IMR-90 (cell line): ENCODE results near the gene MRM1. TPM values are rescaled to one million over a fixed set of nuclear protein-coding genes. Genes with fewer than 3 reads are reported as not detected.

ENCODE experiments used
- ATAC-seq: fragments of 200-7000 bp; cut with Tn5 transposase; 2 replicates; pipeline ENCODE4 v1.9.1; 2020; ENCODE audit warnings: low read depth, mild to moderate bottlenecking, moderate library complexity
- BruUV-seq: library from RNA; stranded (reverse); fragments of 400-500 nt; replicated peaks from 2 replicates; lab custom pipeline; 2021; lab: Mats Ljungman, UMichigan
- CTCF ChIA-PET: fragments of 300-600 bp; formaldehyde crosslinking; extraction: SDS; loops from one replicate; lab custom pipeline; 2021; ENCODE audit warnings: antibody characterized with exemption; lab: Yijun Ruan, JAX
- POLR2A ChIA-PET: fragments of 300-600 bp; sonication (Branson Sonifier 250); formaldehyde crosslinking; loops from one replicate; lab custom pipeline; 2022; ENCODE audit warnings: antibody characterized with exemption; ENCODE audit not compliant: unreplicated experiment; lab: Charles Lee
- DNase-seq: peaks from one replicate; pipeline ENCODE4 v3.0.0; 2013
- H2AFZ ChIP-seq: replicated peaks from 2 replicates; pipeline ENCODE3; 2013; ENCODE audit warnings: low read length, mild to moderate bottlenecking; ENCODE audit not compliant: poor library complexity
- H2AK5ac ChIP-seq: 2 replicates; pipeline ENCODE4 v1.6.1; 2013; ENCODE audit warnings: low read depth, low read length, inconsistent platforms
- H2AK9ac ChIP-seq: replicated peaks from 2 replicates; pipeline ENCODE3; 2013; ENCODE audit warnings: mild to moderate bottlenecking, low read depth, low read length, moderate library complexity; ENCODE audit not compliant: poor library complexity
- H2BK120ac ChIP-seq: 2 replicates; pipeline ENCODE4 v1.6.1; 2013; ENCODE audit warnings: low read depth, low read length, inconsistent platforms
- H2BK15ac ChIP-seq: 3 replicates; pipeline ENCODE4 v1.6.1; 2013; ENCODE audit warnings: low read depth, low read length, inconsistent platforms
- H2BK20ac ChIP-seq: 2 replicates; pipeline ENCODE4 v1.6.1; 2013; ENCODE audit warnings: low read depth, mild to moderate bottlenecking, inconsistent platforms, low read length, moderate library complexity
- H2BK5ac ChIP-seq: 2 replicates; pipeline ENCODE4 v1.6.1; 2013; ENCODE audit warnings: mild to moderate bottlenecking, low read depth, low read length, inconsistent platforms; ENCODE audit not compliant: poor library complexity, severe bottlenecking
- H3K14ac ChIP-seq: replicated peaks from 2 replicates; pipeline ENCODE4 v1.6.1; 2013; ENCODE audit warnings: low read depth, low read length, inconsistent platforms
- H3K18ac ChIP-seq: 2 replicates; pipeline ENCODE4 v1.6.1; 2013; ENCODE audit warnings: low read depth, low read length, control low read depth
- H3K23ac ChIP-seq: 2 replicates; pipeline ENCODE4 v1.6.1; 2013; ENCODE audit warnings: low read depth, low read length, inconsistent platforms
- H3K27ac ChIP-seq: 2 replicates; pipeline ENCODE4 v1.5.1; 2013; ENCODE audit warnings: mild to moderate bottlenecking, control low read depth, low read length; ENCODE audit not compliant: insufficient read depth
- H3K27me3 ChIP-seq: 2 replicates; pipeline ENCODE4 v1.6.1; 2013; ENCODE audit warnings: low read length; ENCODE audit not compliant: control insufficient read depth, insufficient read depth
- H3K36me3 ChIP-seq: 2 replicates; pipeline ENCODE4 v1.6.1; 2013; ENCODE audit warnings: low read length, mixed read lengths; ENCODE audit not compliant: control insufficient read depth, insufficient read depth
- H3K4ac ChIP-seq: 2 replicates; pipeline ENCODE4 v1.6.1; 2013; ENCODE audit warnings: low read depth, low read length, inconsistent platforms
- H3K4me1 ChIP-seq: 2 replicates; pipeline ENCODE4 v1.6.1; 2013; ENCODE audit warnings: low read length, mixed read lengths; ENCODE audit not compliant: control insufficient read depth, insufficient read depth
- H3K4me2 ChIP-seq: 2 replicates; pipeline ENCODE4 v1.6.1; 2013; ENCODE audit warnings: low read depth, mild to moderate bottlenecking, control low read depth, low read length, moderate library complexity
- H3K4me3 ChIP-seq: 2 replicates; pipeline ENCODE4 v1.5.1; 2013; ENCODE audit warnings: low read depth, mild to moderate bottlenecking, control low read depth, low read length, moderate library complexity; ENCODE audit not compliant: insufficient read depth
- H3K56ac ChIP-seq: 2 replicates; pipeline ENCODE4 v1.6.1; 2013; ENCODE audit warnings: low read length, inconsistent platforms; ENCODE audit not compliant: insufficient read depth; ENCODE audit errors: extremely low read depth
- H3K79me1 ChIP-seq, 2 experiments: 2 replicates each; pipeline ENCODE4 v1.6.1; 2013; ENCODE audit warnings: low read length in 2 of 2, inconsistent platforms in 1 of 2, low read depth in 1 of 2
- H3K9ac ChIP-seq: 2 replicates; pipeline ENCODE4 v1.6.1; 2013; ENCODE audit warnings: low read depth, low read length, control low read depth
- H3K9me1 ChIP-seq: 2 replicates; pipeline ENCODE4 v1.6.1; 2013; ENCODE audit warnings: low read length, inconsistent platforms; ENCODE audit not compliant: insufficient read depth
- H3K9me3 ChIP-seq: 2 replicates; pipeline ENCODE4 v1.6.1; 2013; ENCODE audit warnings: low read length; ENCODE audit not compliant: control insufficient read depth, insufficient read depth
- H4K20me1 ChIP-seq: 2 replicates; pipeline ENCODE4 v1.6.1; 2013; ENCODE audit warnings: low read length, inconsistent platforms; ENCODE audit not compliant: insufficient read depth
- H4K5ac ChIP-seq: 2 replicates; pipeline ENCODE4 v1.6.1; 2013; ENCODE audit warnings: mild to moderate bottlenecking, low read depth, low read length, control low read depth
- H4K8ac ChIP-seq, 2 experiments: 2 replicates each; pipeline ENCODE4 v1.6.1; 2013; ENCODE audit warnings: low read depth in 2 of 2, low read length in 2 of 2, control low read depth in 1 of 2, inconsistent platforms in 1 of 2
- H4K91ac ChIP-seq: 2 replicates; pipeline ENCODE4 v1.6.1; 2013; ENCODE audit warnings: low read depth, low read length, inconsistent platforms; ENCODE audit not compliant: insufficient read depth
- BHLHE40 ChIP-seq: fragments of 150-350 bp; IDR thresholded peaks from 2 replicates; pipeline ENCODE4 v1.6.1; 2016; ENCODE audit warnings: mild to moderate bottlenecking, low read depth, low read length
- CEBPB ChIP-seq: IDR thresholded peaks from 2 replicates; pipeline ENCODE4 v1.6.1; 2012; ENCODE audit warnings: low read depth, low read length, improper control_type of control experiment
- CHD1 ChIP-seq: IDR thresholded peaks from 2 replicates; pipeline ENCODE4 v1.6.1; 2012; ENCODE audit warnings: low read depth, low read length, improper control_type of control experiment
- CTCF ChIP-seq: conservative IDR thresholded peaks from 2 replicates; pipeline ENCODE4 v1.5.1; 2012; ENCODE audit warnings: mild to moderate bottlenecking, low read depth, low read length, improper control_type of control experiment
- ELK1 ChIP-seq: fragments of 150-350 bp; IDR thresholded peaks from 2 replicates; pipeline ENCODE4 v1.6.1; 2016; ENCODE audit warnings: low read depth, mild to moderate bottlenecking, low read length, moderate library complexity, borderline replicate concordance
- FOS ChIP-seq: fragments of 150-350 bp; IDR thresholded peaks from 2 replicates; pipeline ENCODE4 v1.6.1; 2016; ENCODE audit warnings: low read depth, low read length
- MAFK ChIP-seq: IDR thresholded peaks from 2 replicates; pipeline ENCODE4 v1.6.1; 2012; ENCODE audit warnings: low read depth, low read length, improper control_type of control experiment
- MAZ ChIP-seq: IDR thresholded peaks from 2 replicates; pipeline ENCODE4 v1.6.1; 2012; ENCODE audit warnings: low read depth, mild to moderate bottlenecking, low read length, improper control_type of control experiment, moderate library complexity, borderline replicate concordance
- MXI1 ChIP-seq: IDR thresholded peaks from 2 replicates; pipeline ENCODE4 v1.6.1; 2012; ENCODE audit warnings: low read depth, mild to moderate bottlenecking, low read length, moderate library complexity, borderline replicate concordance
- NFE2L2 ChIP-seq: fragments of 150-350 bp; IDR thresholded peaks from 2 replicates; pipeline ENCODE4 v1.6.1; 2016; ENCODE audit warnings: low read depth, mild to moderate bottlenecking, low read length
- RAD21 ChIP-seq: IDR thresholded peaks from 2 replicates; pipeline ENCODE4 v1.6.1; 2012; ENCODE audit warnings: low read length, improper control_type of control experiment
- SMC3 ChIP-seq: fragments of 150-350 bp; IDR thresholded peaks from 2 replicates; pipeline ENCODE4 v1.6.1; 2016; ENCODE audit warnings: low read depth, mild to moderate bottlenecking, antibody characterized with exemption, low read length, moderate library complexity
- USF2 ChIP-seq: fragments of 150-350 bp; IDR thresholded peaks from 2 replicates; pipeline ENCODE4 v1.6.1; 2017; ENCODE audit warnings: mild to moderate bottlenecking, antibody characterized with exemption, low read length, low read depth
- WGBS, 2 experiments: methylation state at CpG; one replicate each; pipeline versions ENCODE4 v1.1.5 to v1.1.7; 2013; ENCODE audit warnings: missing lambda C conversion rate in 2 of 2; ENCODE audit not compliant: insufficient read length in 1 of 2; ENCODE audit errors: extremely low coverage in 2 of 2; 5-methylcytosine and 5-hydroxymethylcytosine counted together
- dilution Hi-C: fragments of 300-500 bp; cut with HindIII; formaldehyde crosslinking; loops from one replicate; pipeline ENCODE4 v1.14.3; 2018; ENCODE audit warnings: low sequenced_read_pairs; ENCODE audit not compliant: unreplicated experiment
- in situ Hi-C: fragments of 300-500 bp; cut with MboI; formaldehyde crosslinking; loops from 3 replicates; pipeline ENCODE4 v1.14.3; 2019; ENCODE audit warnings: low sequenced_read_pairs, inconsistent platforms, mixed read lengths
- intact Hi-C: fragments of 100-400 bp; cut with micrococcal nuclease; formaldehyde crosslinking; loops from 2 replicates; pipeline ENCODE4 v1.10.0; 2022
- polyA plus RNA-seq, 3 experiments: library from polyadenylated mRNA; depleted of rRNA; stranded (reverse); fragments of >200 nt; gene quantifications; 2 replicates each; pipeline ENCODE4 v1.2.3, GENCODE V29; 2012; ENCODE audit warnings: low replicate concordance in 1 of 3
- total RNA-seq: library from RNA; depleted of rRNA; stranded (reverse); fragments of >200 nt; gene quantifications from 2 replicates; pipeline ENCODE4 v1.2.3, GENCODE V29; 2012

MRM1 gene
- total and polyA plus RNA-seq, 2 of the 4 experiments (the other 2 are of a cell fraction), result 2.2 to 5.3 TPM

- TF ChIP-seq CEBPB, result no peak
Observed at GRCh38 chr17:36608794-36609497, 7.6 kb downstream of the MRM1 start (continued).

GRCh38 chr17:36609498-36609862 lies 8.1 kb downstream of the MRM1 start:
- H3K23ac ChIP-seq, result no peak overlapping the region
- no peak for TF ChIP-seq ELK1
- TF ChIP-seq NFE2L2, result no peak
- no peak for TF ChIP-seq CHD1
- no peak for TF ChIP-seq MXI1
- TF ChIP-seq MAFK, result no peak
- TF ChIP-seq USF2, result no peak
- no peak for TF ChIP-seq RAD21
- no peak for TF ChIP-seq SMC3
- TF ChIP-seq MAZ, result no peak
- no peak for TF ChIP-seq FOS
- TF ChIP-seq CTCF, result no peak
- TF ChIP-seq BHLHE40, result no peak
- no peak for TF ChIP-seq CEBPB

More at GRCh38 chr17:36609498-36609862, 8.1 kb downstream of the MRM1 start:
- H4K91ac ChIP-seq, result no peak overlapping the region
- ChIA-PET POLR2A (no interaction called here), CTCF (no interaction called here)
- H4K8ac ChIP-seq, result no peak overlapping the region
- 80% methylated on average over 1 of the region's 7 CpGs; no CpG with 5 or more reads in 1 of the 2 experiments for WGBS, 2 experiments
- H4K5ac ChIP-seq, result no peak overlapping the region
- dilution Hi-C loops (no loop called here), in situ Hi-C loops (loop anchor here (10.0 kb wide), 1 partner anchor 765 kb away; the partner anchor contains the start of gene C17orf78), intact Hi-C loops (no loop called here)
- ATAC-seq (no peak), DNase-seq (no peak)
- peaks cover 9 to 13% of the 10 kb centered on the region in 2 experiments for H3K79me1 ChIP-seq
- H3K27me3 ChIP-seq, result no peaks in the 10 kb centered on the region
- no peaks in the 10 kb centered on the region for H3K9me3 ChIP-seq
- H3K9ac ChIP-seq, result no peak overlapping the region
- H3K27ac ChIP-seq, result no peak overlapping the region
- no peak overlapping the region for H2AFZ ChIP-seq
- peaks cover 15% of the 10 kb centered on the region; the same call in 1 of the 2 replicates for H3K9me1 ChIP-seq
- no peak overlapping the region for H3K4me2 ChIP-seq
- no peak overlapping the region for H2AK5ac ChIP-seq
- no peak overlapping the region for H3K4ac ChIP-seq
- H2BK5ac ChIP-seq, result no peak overlapping the region
- H3K4me3 ChIP-seq, result no peak overlapping the region
- H3K4me1 ChIP-seq, result no peaks in the 10 kb centered on the region
- no TSS peak for BruUV-seq
- H2BK15ac ChIP-seq, result no peak overlapping the region
- no peak overlapping the region for H2AK9ac ChIP-seq
- H3K36me3 ChIP-seq, result peaks cover 1% of the 10 kb centered on the region; the same call in 1 of the 2 replicates
- no peak overlapping the region for H3K14ac ChIP-seq
- H2BK120ac ChIP-seq, result no peak overlapping the region
- H2BK20ac ChIP-seq, result no peak overlapping the region
- peaks cover 20% of the 10 kb centered on the region for H4K20me1 ChIP-seq
- H3K18ac ChIP-seq, result no peak overlapping the region
- no peak overlapping the region for H3K56ac ChIP-seq
